RWPE1 (cell line): ENCODE results near the gene SCN8A.
A peak's percentile ranks its signal among the peaks of the same experiment; 100 is the strongest.

Experiments
- CTCF ChIA-PET: fragments of 350-600 bp; sonication (Branson Sonifier 250); formaldehyde crosslinking; extraction: SDS; loops from one replicate; lab custom pipeline; 2021; lab: Yijun Ruan, JAX
- POLR2A ChIA-PET: fragments of 400-600 bp; formaldehyde crosslinking; extraction: SDS; loops from one replicate; lab custom pipeline; 2020; ENCODE audit warnings: antibody characterized with exemption; ENCODE audit not compliant: low non-redundant PET; lab: Yijun Ruan, JAX
- DNase-seq: peaks from one replicate; pipeline ENCODE4 v3.0.0; 2012; ENCODE audit warnings: low spot score
- H3K27ac ChIP-seq: fragments of 450-650 bp; 2 replicates; pipeline ENCODE4 v1.5.1; 2017
- TF ChIP-seq, protein P1 (sequence below): fragments of 450-650 bp; conservative IDR thresholded peaks from 2 replicates; pipeline ENCODE4 v1.5.1; 2017; ENCODE audit warnings: low read depth, mild to moderate bottlenecking

The SCN8A gene

DNA sequence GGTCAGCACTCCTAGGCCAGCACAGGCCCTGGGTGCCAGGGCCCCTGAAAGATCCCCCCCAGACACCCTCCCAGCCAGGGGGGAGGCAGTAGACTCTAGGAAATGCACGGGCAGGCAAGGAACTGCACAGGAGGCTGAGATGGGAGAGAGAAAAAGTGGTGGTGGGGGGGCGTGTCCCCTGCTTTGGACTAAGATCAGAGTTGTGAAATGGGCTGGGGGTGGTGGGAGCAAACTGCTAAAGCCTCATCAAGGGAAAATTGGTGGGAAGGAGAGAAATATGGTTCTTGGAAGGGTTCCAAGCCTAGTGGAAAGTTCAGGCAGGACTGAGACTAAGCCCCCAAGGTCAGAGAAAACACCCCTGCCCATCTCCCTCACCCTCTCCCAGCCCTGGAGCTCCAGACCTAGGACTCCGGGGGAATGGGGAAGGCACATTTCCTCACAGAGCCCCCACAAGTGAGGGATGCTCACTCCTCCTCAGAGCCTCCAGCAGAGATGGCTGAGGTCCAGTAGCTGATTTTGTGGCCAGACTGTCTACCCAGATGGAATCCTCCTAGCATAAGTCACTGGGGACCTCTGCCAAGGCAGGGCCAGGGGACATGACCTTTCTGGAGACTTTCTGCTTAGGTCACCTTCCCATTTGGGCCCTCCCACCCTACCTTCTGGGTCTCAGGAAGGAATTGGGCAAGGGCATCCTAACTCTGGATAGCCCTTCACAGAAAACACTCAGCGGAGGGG is 227.7 kb downstream of the SCN8A start:
- ChIA-PET CTCF (interaction anchor here (1.1 kb wide), 1 partner anchor 280 kb away, joined by 7 read pairs; no protein-coding TSS in a partner anchor), POLR2A (no interaction called here)

GRCh38 chr12:51819736-51820525 is 228.9 kb downstream of the SCN8A start:
- no peak for DNase-seq
- POLR2A ChIA-PET = no interaction called here
- TF ChIP-seq, protein P1, sequence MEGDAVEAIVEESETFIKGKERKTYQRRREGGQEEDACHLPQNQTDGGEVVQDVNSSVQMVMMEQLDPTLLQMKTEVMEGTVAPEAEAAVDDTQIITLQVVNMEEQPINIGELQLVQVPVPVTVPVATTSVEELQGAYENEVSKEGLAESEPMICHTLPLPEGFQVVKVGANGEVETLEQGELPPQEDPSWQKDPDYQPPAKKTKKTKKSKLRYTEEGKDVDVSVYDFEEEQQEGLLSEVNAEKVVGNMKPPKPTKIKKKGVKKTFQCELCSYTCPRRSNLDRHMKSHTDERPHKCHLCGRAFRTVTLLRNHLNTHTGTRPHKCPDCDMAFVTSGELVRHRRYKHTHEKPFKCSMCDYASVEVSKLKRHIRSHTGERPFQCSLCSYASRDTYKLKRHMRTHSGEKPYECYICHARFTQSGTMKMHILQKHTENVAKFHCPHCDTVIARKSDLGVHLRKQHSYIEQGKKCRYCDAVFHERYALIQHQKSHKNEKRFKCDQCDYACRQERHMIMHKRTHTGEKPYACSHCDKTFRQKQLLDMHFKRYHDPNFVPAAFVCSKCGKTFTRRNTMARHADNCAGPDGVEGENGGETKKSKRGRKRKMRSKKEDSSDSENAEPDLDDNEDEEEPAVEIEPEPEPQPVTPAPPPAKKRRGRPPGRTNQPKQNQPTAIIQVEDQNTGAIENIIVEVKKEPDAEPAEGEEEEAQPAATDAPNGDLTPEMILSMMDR = no peak
- CTCF ChIA-PET = interaction anchor here (0.8 to 1.6 kb wide), 8 partner anchors 10 to 399 kb away, joined by 3 to 7 read pairs (median 4); no protein-coding TSS in a partner anchor
- H3K27ac ChIP-seq = no peak overlapping the region

More for the DNA sequence above, 227.7 kb downstream of the SCN8A start:
- DNase-seq = no peak
- H3K27ac ChIP-seq = no peak overlapping the region
- TF ChIP-seq, protein P1 = no peak

- peak; percentile 27 for DNase-seq
- TF ChIP-seq, protein P1 = peak; percentile 61
- H3K27ac ChIP-seq = no peak overlapping the region
- ChIA-PET POLR2A (no interaction called here), CTCF (interaction anchor here (0.6 to 1.6 kb wide), 8 partner anchors 11 to 448 kb away, joined by 3 to 9 read pairs (median 4); no protein-coding TSS in a partner anchor)
Observed at GRCh38 chr12:51820526-51821439, 229.8 kb downstream of the SCN8A start.

DNA sequence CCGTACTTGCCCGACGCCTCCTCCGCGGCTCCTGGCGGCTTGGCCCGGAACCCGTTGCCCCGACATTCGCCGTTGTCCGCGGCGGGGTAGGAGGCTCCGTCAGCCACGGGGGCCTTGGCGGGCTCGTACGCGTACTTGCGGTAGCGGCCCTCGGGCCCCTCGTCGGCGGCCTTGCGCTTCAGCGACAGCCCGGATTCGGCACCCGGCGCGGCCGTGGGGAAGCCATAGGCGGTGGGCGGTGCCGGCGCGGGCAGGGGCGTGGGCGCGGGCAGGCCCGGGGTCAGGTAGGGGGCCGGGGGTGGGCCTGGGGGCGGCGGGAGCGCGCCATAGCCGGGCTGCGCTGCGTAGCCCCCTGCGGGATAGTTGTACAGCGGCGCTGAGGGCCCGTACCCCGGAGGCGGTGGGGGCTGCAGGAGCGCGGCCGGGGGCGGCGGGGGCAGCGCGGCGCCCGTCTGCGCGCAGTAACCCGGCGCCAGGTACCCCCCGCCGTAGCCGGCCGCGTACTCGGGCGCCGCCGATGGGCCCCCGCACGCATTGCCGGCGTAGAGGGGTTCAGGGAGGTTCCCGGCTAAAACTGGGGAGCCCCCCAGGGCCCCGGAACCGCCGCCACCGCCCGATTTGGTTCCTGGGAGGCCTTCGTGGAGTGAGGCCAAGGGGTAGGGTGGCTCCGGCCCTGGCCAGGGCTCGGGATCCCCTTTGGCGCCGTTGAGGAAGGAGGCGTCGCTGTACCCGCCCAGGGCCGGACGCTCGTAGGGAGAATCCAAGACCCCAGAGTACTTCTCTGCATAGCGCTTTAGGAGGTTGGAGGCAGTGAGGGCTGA is 230.6 kb downstream of the SCN8A start:
- ChIA-PET CTCF (no interaction called here), POLR2A (no interaction called here)
- TF ChIP-seq, protein P1 = no peak
- no peak for DNase-seq
- H3K27ac ChIP-seq = no peak overlapping the region

DNA sequence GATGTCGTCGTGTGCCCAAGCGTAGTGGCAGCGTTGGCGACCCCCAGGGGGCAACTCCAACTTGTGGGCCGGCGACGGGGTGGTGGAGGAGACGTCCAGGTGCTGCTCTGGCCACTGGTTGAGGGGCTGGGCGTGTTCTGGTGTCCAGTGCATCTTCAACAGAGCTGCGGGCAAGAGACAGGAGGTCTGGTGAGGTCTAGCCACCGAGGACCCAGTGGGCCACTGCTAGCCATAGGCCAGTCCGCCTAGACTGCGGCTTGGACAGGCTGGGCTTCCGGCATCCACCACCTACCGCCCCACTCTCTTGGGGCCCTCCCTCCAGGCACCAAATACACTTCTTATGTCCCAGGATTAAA is 231.2 kb downstream of the SCN8A start:
- CTCF ChIA-PET = interaction anchor here (0.7 kb wide), 1 partner anchor 290 kb away, joined by 3 read pairs; no protein-coding TSS in a partner anchor
- no peak overlapping the region for H3K27ac ChIP-seq
- TF ChIP-seq, protein P1 = no peak
- POLR2A ChIA-PET = no interaction called here
- DNase-seq = no peak
